Measurements from ENCODE around the gene CMTM6.

DNA sequence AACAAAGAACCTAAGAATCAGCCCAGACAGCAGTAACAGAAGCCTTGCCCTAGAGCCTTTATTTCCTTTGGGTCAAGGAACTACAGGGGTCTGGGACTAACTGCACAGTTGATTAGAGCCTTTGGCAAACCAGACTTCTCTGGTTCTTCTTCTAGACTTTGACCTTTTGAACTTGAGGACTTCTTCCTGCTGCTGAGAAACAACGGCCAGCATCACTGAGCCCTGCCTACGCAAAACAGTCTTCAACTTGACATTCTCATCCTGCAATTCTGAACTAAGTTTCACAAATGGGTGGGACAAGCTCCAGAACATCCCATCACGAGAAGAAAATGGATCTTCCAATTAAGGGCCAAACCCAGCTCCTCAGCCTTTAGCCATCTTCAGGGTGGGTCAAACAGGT is 31.4 kb downstream of the CMTM6 start:
- TF ChIP-seq, protein P1, sequence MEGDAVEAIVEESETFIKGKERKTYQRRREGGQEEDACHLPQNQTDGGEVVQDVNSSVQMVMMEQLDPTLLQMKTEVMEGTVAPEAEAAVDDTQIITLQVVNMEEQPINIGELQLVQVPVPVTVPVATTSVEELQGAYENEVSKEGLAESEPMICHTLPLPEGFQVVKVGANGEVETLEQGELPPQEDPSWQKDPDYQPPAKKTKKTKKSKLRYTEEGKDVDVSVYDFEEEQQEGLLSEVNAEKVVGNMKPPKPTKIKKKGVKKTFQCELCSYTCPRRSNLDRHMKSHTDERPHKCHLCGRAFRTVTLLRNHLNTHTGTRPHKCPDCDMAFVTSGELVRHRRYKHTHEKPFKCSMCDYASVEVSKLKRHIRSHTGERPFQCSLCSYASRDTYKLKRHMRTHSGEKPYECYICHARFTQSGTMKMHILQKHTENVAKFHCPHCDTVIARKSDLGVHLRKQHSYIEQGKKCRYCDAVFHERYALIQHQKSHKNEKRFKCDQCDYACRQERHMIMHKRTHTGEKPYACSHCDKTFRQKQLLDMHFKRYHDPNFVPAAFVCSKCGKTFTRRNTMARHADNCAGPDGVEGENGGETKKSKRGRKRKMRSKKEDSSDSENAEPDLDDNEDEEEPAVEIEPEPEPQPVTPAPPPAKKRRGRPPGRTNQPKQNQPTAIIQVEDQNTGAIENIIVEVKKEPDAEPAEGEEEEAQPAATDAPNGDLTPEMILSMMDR (IDR thresholded peaks at IDR 0.05): no peak
- TF ChIP-seq EZH2phosphoT487 (IDR thresholded peaks at IDR 0.05; ENCODE audit: borderline replicate concordance, low read depth) (no peak), MAX (IDR thresholded peaks at IDR 0.05; ENCODE audit: low read depth) (no peak), GABPA (IDR thresholded peaks at IDR 0.05; ENCODE audit: low read depth) (no peak), EP300 (IDR thresholded peaks at IDR 0.05; ENCODE audit: borderline replicate concordance in 1 of 2, low read depth in 1 of 2, low read length in 1 of 2) (no peak), MEF2A (IDR thresholded peaks at IDR 0.05; ENCODE audit: borderline replicate concordance, low read depth) (no peak), YY1 (IDR thresholded peaks at IDR 0.05; ENCODE audit: low read depth) (no peak), CHD2 (IDR thresholded peaks at IDR 0.05; ENCODE audit: low read length, partially characterized antibody) (no peak)
- TF ChIP-seq, protein P2, sequence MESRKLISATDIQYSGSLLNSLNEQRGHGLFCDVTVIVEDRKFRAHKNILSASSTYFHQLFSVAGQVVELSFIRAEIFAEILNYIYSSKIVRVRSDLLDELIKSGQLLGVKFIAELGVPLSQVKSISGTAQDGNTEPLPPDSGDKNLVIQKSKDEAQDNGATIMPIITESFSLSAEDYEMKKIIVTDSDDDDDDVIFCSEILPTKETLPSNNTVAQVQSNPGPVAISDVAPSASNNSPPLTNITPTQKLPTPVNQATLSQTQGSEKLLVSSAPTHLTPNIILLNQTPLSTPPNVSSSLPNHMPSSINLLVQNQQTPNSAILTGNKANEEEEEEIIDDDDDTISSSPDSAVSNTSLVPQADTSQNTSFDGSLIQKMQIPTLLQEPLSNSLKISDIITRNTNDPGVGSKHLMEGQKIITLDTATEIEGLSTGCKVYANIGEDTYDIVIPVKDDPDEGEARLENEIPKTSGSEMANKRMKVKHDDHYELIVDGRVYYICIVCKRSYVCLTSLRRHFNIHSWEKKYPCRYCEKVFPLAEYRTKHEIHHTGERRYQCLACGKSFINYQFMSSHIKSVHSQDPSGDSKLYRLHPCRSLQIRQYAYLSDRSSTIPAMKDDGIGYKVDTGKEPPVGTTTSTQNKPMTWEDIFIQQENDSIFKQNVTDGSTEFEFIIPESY (IDR thresholded peaks at IDR 0.05; ENCODE audit: borderline replicate concordance, low read depth): no peak
- TF ChIP-seq, protein P3, sequence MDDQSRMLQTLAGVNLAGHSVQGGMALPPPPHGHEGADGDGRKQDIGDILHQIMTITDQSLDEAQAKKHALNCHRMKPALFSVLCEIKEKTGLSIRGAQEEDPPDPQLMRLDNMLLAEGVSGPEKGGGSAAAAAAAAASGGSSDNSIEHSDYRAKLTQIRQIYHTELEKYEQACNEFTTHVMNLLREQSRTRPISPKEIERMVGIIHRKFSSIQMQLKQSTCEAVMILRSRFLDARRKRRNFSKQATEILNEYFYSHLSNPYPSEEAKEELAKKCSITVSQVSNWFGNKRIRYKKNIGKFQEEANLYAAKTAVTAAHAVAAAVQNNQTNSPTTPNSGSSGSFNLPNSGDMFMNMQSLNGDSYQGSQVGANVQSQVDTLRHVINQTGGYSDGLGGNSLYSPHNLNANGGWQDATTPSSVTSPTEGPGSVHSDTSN (IDR thresholded peaks at IDR 0.05): no peak
- TF ChIP-seq, protein P4, sequence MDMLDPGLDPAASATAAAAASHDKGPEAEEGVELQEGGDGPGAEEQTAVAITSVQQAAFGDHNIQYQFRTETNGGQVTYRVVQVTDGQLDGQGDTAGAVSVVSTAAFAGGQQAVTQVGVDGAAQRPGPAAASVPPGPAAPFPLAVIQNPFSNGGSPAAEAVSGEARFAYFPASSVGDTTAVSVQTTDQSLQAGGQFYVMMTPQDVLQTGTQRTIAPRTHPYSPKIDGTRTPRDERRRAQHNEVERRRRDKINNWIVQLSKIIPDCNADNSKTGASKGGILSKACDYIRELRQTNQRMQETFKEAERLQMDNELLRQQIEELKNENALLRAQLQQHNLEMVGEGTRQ (IDR thresholded peaks at IDR 0.05; ENCODE audit: borderline replicate concordance, low read depth, low read length): no peak
